Measurements from ENCODE around the gene CRTC1.
"Not testable (repeated sequence)": the region's sequence is repeated elsewhere in the genome, so short reads cannot be mapped to it uniquely, and the experiment has no call there.

Gene CRTC1

DNA sequence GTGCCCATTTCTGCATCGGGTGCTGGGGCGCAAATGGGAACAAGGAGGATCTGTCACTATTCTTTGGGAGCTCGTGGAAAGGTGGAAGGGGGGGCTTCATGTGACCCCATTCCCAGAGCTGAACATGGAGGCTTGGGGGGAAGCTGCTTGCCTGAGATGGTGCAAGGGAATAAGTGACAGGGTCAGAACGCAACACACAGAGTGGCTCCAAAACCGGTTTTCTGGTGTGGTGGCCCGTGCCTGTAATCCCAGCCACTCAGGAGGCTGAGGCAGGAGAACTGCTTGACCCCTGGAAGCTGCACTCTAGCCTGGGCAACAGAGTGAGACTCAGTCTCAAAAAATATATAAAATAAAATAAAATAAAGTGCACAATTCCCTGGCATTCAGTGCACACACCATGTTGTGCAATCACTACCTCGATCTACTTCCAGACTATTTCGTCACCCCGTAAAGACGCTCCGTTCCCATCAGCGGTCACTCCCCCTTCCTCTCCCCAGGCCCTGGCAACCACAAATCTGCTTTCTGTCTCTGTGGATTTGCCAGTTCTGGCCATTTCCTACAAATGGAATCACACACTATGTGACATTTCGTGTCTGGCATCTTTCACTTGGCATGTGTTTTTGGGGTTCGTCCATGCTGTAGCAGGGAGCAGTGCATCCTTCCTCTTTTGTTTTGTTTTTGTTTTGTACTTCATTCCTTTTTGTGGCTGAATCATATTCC lies 125.8 kb downstream of the CRTC1 start:
- DNase-seq = no peak

GRCh38 chr19:18811638-18812037 lies 128.2 kb downstream of the CRTC1 start:
- DNase-seq = not testable (repeated sequence)

- no peak for DNase-seq
These were observed 130.6 kb downstream of the CRTC1 start for GRCh38 chr19:18814063-18814462.

DNA sequence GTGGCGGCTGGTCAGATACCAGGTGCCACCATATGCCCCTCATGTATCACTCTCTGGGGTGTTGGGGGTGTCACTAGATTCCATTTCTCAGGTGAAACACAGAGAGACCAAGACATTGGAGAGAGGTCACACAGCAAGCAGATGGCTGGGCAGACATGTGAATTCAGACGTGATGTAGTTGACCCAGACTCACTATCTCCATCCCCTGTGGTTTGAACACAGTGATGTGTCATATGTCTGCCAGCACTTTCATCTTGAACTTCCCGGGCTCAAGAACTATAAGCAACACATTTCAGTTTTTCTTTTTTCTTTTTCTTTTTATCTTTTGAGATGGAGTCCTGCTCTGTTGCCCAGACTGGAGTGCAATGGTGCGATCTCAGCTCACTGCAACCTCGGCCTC lies 132.2 kb downstream of the CRTC1 start:
- no peak for DNase-seq

GRCh38 chr19:18816645-18817044 lies 133.2 kb downstream of the CRTC1 start:
- DNase-seq = not testable (repeated sequence)

GRCh38 chr19:18817574-18817973 lies 134.1 kb downstream of the CRTC1 start:
- DNase-seq = no peak

GRCh38 chr19:18828786-18829185 lies 145.3 kb downstream of the CRTC1 start:
- no peak for DNase-seq

- no peak for DNase-seq
These were observed 147.0 kb downstream of the CRTC1 start for GRCh38 chr19:18830488-18830887.

GRCh38 chr19:18831524-18832305 lies 148.2 kb downstream of the CRTC1 start, which contains the start of gene UPF1:
Gene UPF1 (plus strand): TSS chr19:18831959. CDS start chr19:18832210, 251 bp downstream.
- peak; percentile 94 for DNase-seq
